NOMO-1 treated with DMSO at 0.1 percent for 48 hours (cell line): ENCODE measurements around the gene BRSK1.

ENCODE experiments used
- DNase-seq: peaks from one replicate; lab custom pipeline; 2025; ENCODE audit not compliant: unreplicated experiment; lab: John Stamatoyannopoulos, UW

Gene BRSK1

GRCh38 chr19:55283548-55284377, at the start of gene BRSK1:
BRSK1 (plus strand) TSS chr19:55283997; CDS start chr19:55284443, 446 bp downstream.
- no peak for DNase-seq

GRCh38 chr19:55238030-55238429, 45.8 kb upstream of the BRSK1 start:
- no peak for DNase-seq

GRCh38 chr19:55239004-55239403, 44.8 kb upstream of the BRSK1 start:
- no peak for DNase-seq

GRCh38 chr19:55240713-55241020, 43.1 kb upstream of the BRSK1 start:
- no peak for DNase-seq

GRCh38 chr19:55241143-55241934, 42.5 kb upstream of the BRSK1 start:
- no peak for DNase-seq

GRCh38 chr19:55241935-55242464, 41.8 kb upstream of the BRSK1 start:
- DNase-seq, result no peak

- DNase-seq, result no peak
Observed at GRCh38 chr19:55242517-55242916, 41.3 kb upstream of the BRSK1 start.

- DNase-seq, result no peak
Observed at GRCh38 chr19:55244004-55244680, 39.7 kb upstream of the BRSK1 start.

GRCh38 chr19:55245236-55245904, 38.4 kb upstream of the BRSK1 start:
- DNase-seq, result no peak

- DNase-seq, result no peak
Observed at GRCh38 chr19:55246462-55247451, 37.0 kb upstream of the BRSK1 start.

- DNase-seq, result no peak
Observed at GRCh38 chr19:55247621-55248099, 36.1 kb upstream of the BRSK1 start.

GRCh38 chr19:55248166-55248675, 35.6 kb upstream of the BRSK1 start:
- no peak for DNase-seq

GRCh38 chr19:55248704-55249103, 35.1 kb upstream of the BRSK1 start:
- no peak for DNase-seq

GRCh38 chr19:55249841-55250240, 34.0 kb upstream of the BRSK1 start:
- no peak for DNase-seq

GRCh38 chr19:55250262-55251036, 33.3 kb upstream of the BRSK1 start:
- no peak for DNase-seq

GRCh38 chr19:55251341-55252081, 32.3 kb upstream of the BRSK1 start:
- no peak for DNase-seq

GRCh38 chr19:55252760-55253663, 30.8 kb upstream of the BRSK1 start:
- no peak for DNase-seq
